ENCODE results near the gene TERT.
"Not testable (repeated sequence)": the region's sequence is repeated elsewhere in the genome, so short reads cannot be mapped to it uniquely, and the experiment has no call there.

TERT gene

GRCh38 chr5:1240496-1241260 lies 54.2 kb downstream of the TERT start:
- DNase-seq (ENCODE audit: low read depth), result no peak

GRCh38 chr5:1239505-1240251 lies 55.2 kb downstream of the TERT start:
- no peak for DNase-seq (ENCODE audit: low read depth)

- no peak for DNase-seq (ENCODE audit: low read depth)
Observed at GRCh38 chr5:1235838-1236237, 59.0 kb downstream of the TERT start.

GRCh38 chr5:1235379-1235778 lies 59.5 kb downstream of the TERT start:
- no peak for DNase-seq (ENCODE audit: low read depth)

GRCh38 chr5:1232780-1233179 lies 62.1 kb downstream of the TERT start:
- no peak for DNase-seq (ENCODE audit: low read depth)

- no peak for DNase-seq (ENCODE audit: low read depth)
Observed at GRCh38 chr5:1231354-1231905, 63.4 kb downstream of the TERT start.

- no peak for DNase-seq (ENCODE audit: low read depth)
Observed at GRCh38 chr5:1230551-1230950, 64.3 kb downstream of the TERT start.

- DNase-seq (ENCODE audit: low read depth), result no peak
Observed at GRCh38 chr5:1229822-1230221, 65.0 kb downstream of the TERT start.

- DNase-seq (ENCODE audit: low read depth), result not testable (repeated sequence)
Observed at GRCh38 chr5:1229023-1229422, 65.8 kb downstream of the TERT start.

- no peak for DNase-seq (ENCODE audit: low read depth)
Observed at GRCh38 chr5:1228120-1228519, 66.7 kb downstream of the TERT start.

- DNase-seq (ENCODE audit: low read depth), result peak; percentile 17
Observed at GRCh38 chr5:1227667-1228066, 67.2 kb downstream of the TERT start.

GRCh38 chr5:1226839-1227581 lies 67.9 kb downstream of the TERT start:
- DNase-seq (ENCODE audit: low read depth), result no peak

GRCh38 chr5:1226231-1226630 lies 68.6 kb downstream of the TERT start:
- DNase-seq (ENCODE audit: low read depth), result no peak

- no peak for DNase-seq (ENCODE audit: low read depth)
Observed at GRCh38 chr5:1225081-1225480, 69.8 kb downstream of the TERT start, which contains the start of gene SLC6A18. TSS of gene SLC6A18 (plus strand) at chr5:1225381. CDS start at chr5:1225478, 97 bp downstream.

GRCh38 chr5:1224631-1225030 lies 70.2 kb downstream of the TERT start:
- DNase-seq (ENCODE audit: low read depth), result no peak

- DNase-seq (ENCODE audit: low read depth), result no peak
Observed at GRCh38 chr5:1223278-1223670, 71.6 kb downstream of the TERT start.

GRCh38 chr5:1222621-1223277 lies 72.1 kb downstream of the TERT start:
- no peak for DNase-seq (ENCODE audit: low read depth)

GRCh38 chr5:1222147-1222546 lies 72.7 kb downstream of the TERT start:
- no peak for DNase-seq (ENCODE audit: low read depth)

GRCh38 chr5:1221721-1222120 lies 73.1 kb downstream of the TERT start:
- DNase-seq (ENCODE audit: low read depth), result no peak

GRCh38 chr5:1220831-1221230 lies 74.0 kb downstream of the TERT start:
- DNase-seq (ENCODE audit: low read depth), result no peak

GRCh38 chr5:1220351-1220750 lies 74.5 kb downstream of the TERT start:
- DNase-seq (ENCODE audit: low read depth), result no peak

- no peak for DNase-seq (ENCODE audit: low read depth)
Observed at GRCh38 chr5:1219768-1220100, 75.1 kb downstream of the TERT start.

All from GM04504 (cell line).